HG02588 (cell line): ENCODE data around the gene HIPK3.
A peak's percentile ranks its signal among the peaks of the same experiment; 100 is the strongest.
"Not testable (repeated sequence)": the region's sequence is repeated elsewhere in the genome, so short reads cannot be mapped to it uniquely, and the experiment has no call there.

Experiments
- ATAC-seq: cut with Tn5 transposase; IDR thresholded peaks from one replicate; pipeline ENCODE4 v1.9.1; 2021; ENCODE audit warnings: mild to moderate bottlenecking, moderate library complexity; ENCODE audit not compliant: unreplicated experiment

The HIPK3 gene

GRCh38 chr11:33257160-33257896 lies at the start of gene HIPK3:
TSS of gene HIPK3 (plus strand) at chr11:33257381.
- peak; percentile 82 for ATAC-seq

- ATAC-seq: no peak
Observed at GRCh38 chr11:33207408-33207985, 49.7 kb upstream of the HIPK3 start.

- no peak for ATAC-seq
Observed at GRCh38 chr11:33208150-33208549, 49.0 kb upstream of the HIPK3 start.

GRCh38 chr11:33211153-33211552 lies 46.0 kb upstream of the HIPK3 start:
- no peak for ATAC-seq

GRCh38 chr11:33211580-33211979 lies 45.6 kb upstream of the HIPK3 start:
- no peak for ATAC-seq

- no peak for ATAC-seq
Observed at GRCh38 chr11:33214187-33214586, 43.0 kb upstream of the HIPK3 start.

- no peak for ATAC-seq
Observed at GRCh38 chr11:33214767-33215166, 42.4 kb upstream of the HIPK3 start.

GRCh38 chr11:33216676-33217075 lies 40.5 kb upstream of the HIPK3 start:
- not testable (repeated sequence) for ATAC-seq

- ATAC-seq: no peak
Observed at GRCh38 chr11:33222052-33222750, 35.0 kb upstream of the HIPK3 start.

GRCh38 chr11:33225371-33225770 lies 31.8 kb upstream of the HIPK3 start:
- no peak for ATAC-seq

- ATAC-seq: no peak
Observed at GRCh38 chr11:33227578-33228261, 29.5 kb upstream of the HIPK3 start.

- ATAC-seq: no peak
Observed at GRCh38 chr11:33234397-33235190, 22.6 kb upstream of the HIPK3 start.

GRCh38 chr11:33237039-33237597 lies 20.1 kb upstream of the HIPK3 start:
- no peak for ATAC-seq

GRCh38 chr11:33242575-33242974 lies 14.6 kb upstream of the HIPK3 start:
- ATAC-seq: no peak

- not testable (repeated sequence) for ATAC-seq
Observed at GRCh38 chr11:33243654-33244053, 13.5 kb upstream of the HIPK3 start.

GRCh38 chr11:33248416-33248971 lies 8.7 kb upstream of the HIPK3 start:
- no peak for ATAC-seq

GRCh38 chr11:33256031-33256812 lies 959 bp upstream of the HIPK3 start:
- ATAC-seq: no peak

GRCh38 chr11:33256813-33257159 lies 395 bp upstream of the HIPK3 start:
- no peak for ATAC-seq

- ATAC-seq: peak; percentile 28
Observed at GRCh38 chr11:33257897-33258630, 883 bp downstream of the HIPK3 start.
